Activated CD8-positive, alpha-beta T cell treated with anti-CD3 and anti-CD28 coated beads for 36 hours (primary cell): ENCODE results near the gene UFM1. TPM values are rescaled to one million over a fixed set of nuclear protein-coding genes. Genes with fewer than 3 reads are reported as not detected.
"Not testable (repeated sequence)": the region's sequence is repeated elsewhere in the genome, so short reads cannot be mapped to it uniquely, and the experiment has no call there.

Experiments used
- ATAC-seq: fragments of 200-7000 bp; cut with Tn5 transposase; one replicate; pipeline ENCODE4 v1.10.0; 2021; ENCODE audit warnings: mild to moderate bottlenecking, moderate library complexity
- CTCF ChIA-PET: fragments of 350-600 bp; sonication (Branson Sonifier 250); formaldehyde crosslinking; loops from one replicate; lab custom pipeline; 2021; ENCODE audit warnings: antibody characterized with exemption; lab: Charles Lee
- POLR2A ChIA-PET: fragments of 350-600 bp; sonication (Branson Sonifier 250); formaldehyde crosslinking; loops from one replicate; lab custom pipeline; 2021; ENCODE audit warnings: antibody characterized with exemption; lab: Charles Lee
- DNase-seq: peaks from one replicate; pipeline ENCODE4 v3.0.0-alpha.2; 2020
- H3K27ac Mint-ChIP-seq: one replicate; pipeline ENCODE4 v1.8.0; 2021; ENCODE audit warnings: mild to moderate bottlenecking, mixed read lengths
- H3K27me3 Mint-ChIP-seq: one replicate; pipeline ENCODE4 v1.8.0; 2021; ENCODE audit warnings: mixed read lengths
- H3K36me3 Mint-ChIP-seq: one replicate; pipeline ENCODE4 v1.8.0; 2021; ENCODE audit warnings: low read depth, mixed read lengths
- H3K4me1 Mint-ChIP-seq: one replicate; pipeline ENCODE4 v1.8.0; 2021; ENCODE audit warnings: low read depth, mixed read lengths
- H3K4me3 Mint-ChIP-seq: one replicate; pipeline ENCODE4 v1.8.0; 2021; ENCODE audit warnings: mild to moderate bottlenecking, moderate library complexity, mixed read lengths
- H3K9me3 Mint-ChIP-seq: one replicate; pipeline ENCODE4 v1.8.0; 2021; ENCODE audit warnings: mixed read lengths
- intact Hi-C: fragments of 100-400 bp; cut with micrococcal nuclease; formaldehyde crosslinking; loops from one replicate; pipeline ENCODE4 v1.10.0; 2022
- total RNA-seq, 2 experiments: library from RNA; stranded (reverse); gene quantifications; one replicate each; pipeline ENCODE4 v1.2.3, GENCODE V29; 2021
- TF ChIP-seq, protein P1 (sequence below): fragments of 200-600 bp; IDR thresholded peaks from one replicate; pipeline ENCODE4 v1.8.0; 2022; ENCODE audit warnings: antibody characterized with exemption, mild to moderate bottlenecking

UFM1 gene
- 10 to 100 TPM; 45.6 to 46.2 TPM for total RNA-seq

DNA sequence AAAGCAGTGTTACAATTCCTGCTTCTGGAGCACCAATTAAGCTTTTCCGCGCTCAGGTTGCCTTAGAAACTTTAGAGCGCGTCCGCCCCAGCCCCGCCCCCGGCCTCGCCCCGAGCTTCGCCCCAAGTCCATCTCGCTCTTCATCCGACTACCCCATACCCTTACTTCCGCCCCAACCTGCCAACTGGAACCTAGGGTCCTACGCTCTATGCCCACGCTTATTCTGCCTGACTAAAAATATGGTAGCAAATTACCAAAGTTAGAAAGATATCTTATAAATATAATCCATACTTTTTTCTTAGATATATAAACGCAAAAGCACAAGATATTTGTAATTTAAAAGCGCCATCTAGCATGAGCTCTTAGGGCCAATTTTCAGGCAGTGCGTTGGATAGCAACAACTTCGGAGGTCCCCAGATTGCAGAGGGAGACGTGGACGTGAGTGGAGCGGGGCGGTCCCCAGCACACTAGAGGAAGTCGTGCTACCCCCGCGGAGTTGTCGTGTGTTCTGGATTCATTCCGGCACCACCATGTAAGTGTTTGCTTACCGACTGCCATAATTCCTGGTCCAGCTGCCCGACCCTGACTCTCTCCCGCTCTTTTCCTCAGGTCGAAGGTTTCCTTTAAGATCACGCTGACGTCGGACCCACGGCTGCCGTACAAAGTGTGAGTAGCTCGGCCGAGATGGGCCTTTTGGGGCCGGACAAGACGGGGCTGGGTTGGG, at the start of gene UFM1:
Gene UFM1, plus strand, starts transcription at position 462 of the 724 bp plus-strand sequence. Its CDS starts 69 bp downstream, at position 531.
- ATAC-seq (peak; percentile 93), DNase-seq (peak; percentile 92)
- H3K9me3 Mint-ChIP-seq: no peaks in the 10 kb centered on the region
- POLR2A ChIA-PET: interaction anchor here (0.7 to 1.6 kb wide), 6 partner anchors 9 to 1350 kb away, joined by 3 to 8 read pairs (median 4); partner anchors contain the start of genes ALG5, EXOSC8 and PROSER1
- CTCF ChIA-PET: interaction anchor here (1.4 kb wide), 1 partner anchor 9 kb away, joined by 5 read pairs; no protein-coding TSS in a partner anchor
- peaks cover 36% of the 10 kb centered on the region for H3K4me1 Mint-ChIP-seq
- TF ChIP-seq, protein P1, sequence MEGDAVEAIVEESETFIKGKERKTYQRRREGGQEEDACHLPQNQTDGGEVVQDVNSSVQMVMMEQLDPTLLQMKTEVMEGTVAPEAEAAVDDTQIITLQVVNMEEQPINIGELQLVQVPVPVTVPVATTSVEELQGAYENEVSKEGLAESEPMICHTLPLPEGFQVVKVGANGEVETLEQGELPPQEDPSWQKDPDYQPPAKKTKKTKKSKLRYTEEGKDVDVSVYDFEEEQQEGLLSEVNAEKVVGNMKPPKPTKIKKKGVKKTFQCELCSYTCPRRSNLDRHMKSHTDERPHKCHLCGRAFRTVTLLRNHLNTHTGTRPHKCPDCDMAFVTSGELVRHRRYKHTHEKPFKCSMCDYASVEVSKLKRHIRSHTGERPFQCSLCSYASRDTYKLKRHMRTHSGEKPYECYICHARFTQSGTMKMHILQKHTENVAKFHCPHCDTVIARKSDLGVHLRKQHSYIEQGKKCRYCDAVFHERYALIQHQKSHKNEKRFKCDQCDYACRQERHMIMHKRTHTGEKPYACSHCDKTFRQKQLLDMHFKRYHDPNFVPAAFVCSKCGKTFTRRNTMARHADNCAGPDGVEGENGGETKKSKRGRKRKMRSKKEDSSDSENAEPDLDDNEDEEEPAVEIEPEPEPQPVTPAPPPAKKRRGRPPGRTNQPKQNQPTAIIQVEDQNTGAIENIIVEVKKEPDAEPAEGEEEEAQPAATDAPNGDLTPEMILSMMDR: no peak
- H3K27me3 Mint-ChIP-seq: no peaks in the 10 kb centered on the region
- peaks cover 32% of the 10 kb centered on the region for H3K36me3 Mint-ChIP-seq
- intact Hi-C loops: no loop called here
- peak within 1 kb of the TSS; percentile 100 for H3K27ac Mint-ChIP-seq
- H3K4me3 Mint-ChIP-seq: peak within 1 kb of the TSS; percentile 99

DNA sequence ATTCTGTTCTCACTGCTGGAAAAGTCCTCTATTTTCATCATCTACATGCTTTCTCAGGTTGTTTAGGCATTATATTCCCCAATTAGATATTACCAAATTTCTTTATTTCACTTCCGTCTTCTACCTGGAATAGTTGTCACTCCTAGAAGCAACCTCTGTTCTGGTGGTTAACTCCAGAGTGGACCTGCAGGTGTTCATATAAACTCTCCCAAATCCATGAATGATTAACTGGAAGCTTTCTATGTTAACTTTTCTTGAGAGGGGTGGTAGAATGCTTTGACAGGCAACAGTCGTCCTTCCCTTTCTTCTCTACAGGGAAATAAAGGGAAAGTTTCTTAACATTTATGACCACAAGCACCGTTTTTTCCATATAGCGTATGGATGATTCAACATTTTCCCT, 48.4 kb upstream of the UFM1 start:
- Mint-ChIP-seq H3K27me3 (no peaks in the 10 kb centered on the region), H3K9me3 (no peaks in the 10 kb centered on the region), H3K27ac (no peak overlapping the region), H3K36me3 (no peaks in the 10 kb centered on the region), H3K4me3 (no peak overlapping the region), H3K4me1 (no peaks in the 10 kb centered on the region)
- DNase-seq (no peak), ATAC-seq (no peak)
- ChIA-PET CTCF (no interaction called here), POLR2A (no interaction called here)
- TF ChIP-seq, protein P1: no peak
- intact Hi-C loops: no loop called here

DNA sequence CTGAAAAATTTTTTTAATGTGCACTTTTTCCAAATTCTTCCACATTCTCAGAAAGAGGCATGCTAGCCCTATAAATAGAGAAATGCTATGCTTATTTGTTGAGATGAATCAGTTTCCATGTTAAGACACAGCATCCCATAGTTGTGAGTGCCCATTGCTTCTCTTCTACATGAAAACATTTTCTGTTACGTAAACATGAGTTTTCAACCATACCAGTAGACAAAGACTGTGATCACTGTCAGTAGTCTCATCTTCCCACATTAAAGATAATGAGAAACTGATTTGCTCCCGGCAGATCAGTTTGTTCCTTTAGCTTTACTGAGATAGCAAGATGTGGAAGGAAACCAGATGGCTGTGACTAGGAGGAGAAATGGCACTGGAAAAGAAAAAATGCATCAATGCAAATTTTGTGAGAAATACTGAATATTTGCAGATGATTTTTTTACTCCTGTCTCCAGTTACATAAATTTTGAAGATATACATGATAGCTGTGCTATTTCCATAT, 45.8 kb upstream of the UFM1 start:
- Mint-ChIP-seq H3K36me3 (no peaks in the 10 kb centered on the region), H3K4me3 (no peak overlapping the region), H3K4me1 (no peaks in the 10 kb centered on the region), H3K27ac (no peak overlapping the region), H3K27me3 (peaks cover 1% of the 10 kb centered on the region), H3K9me3 (no peaks in the 10 kb centered on the region)
- DNase-seq (no peak), ATAC-seq (no peak)
- CTCF ChIA-PET: no interaction called here
- POLR2A ChIA-PET: no interaction called here
- intact Hi-C loops: no loop called here
- TF ChIP-seq, protein P1: no peak

DNA sequence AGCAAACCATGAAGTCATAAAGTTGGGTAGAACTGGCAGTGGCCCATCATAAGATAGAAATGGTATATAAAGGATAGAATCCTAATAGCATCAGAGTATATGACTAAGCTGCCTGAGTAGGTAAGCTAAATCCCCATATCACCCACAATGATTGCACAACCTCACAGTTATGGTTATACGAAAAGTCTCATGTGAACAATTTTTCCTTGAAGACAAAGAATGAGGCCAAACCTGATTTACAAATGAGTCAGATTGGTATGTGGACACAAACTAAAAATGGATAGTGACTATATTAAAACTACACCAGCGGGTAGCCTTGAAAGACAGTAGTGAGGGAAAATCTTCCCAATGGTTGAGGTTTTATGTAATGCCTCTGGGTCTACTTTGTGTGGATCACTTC, 40.9 kb upstream of the UFM1 start:
- Mint-ChIP-seq H3K9me3 (no peaks in the 10 kb centered on the region), H3K4me3 (no peak overlapping the region), H3K27ac (no peak overlapping the region), H3K27me3 (peaks cover 1% of the 10 kb centered on the region), H3K36me3 (no peaks in the 10 kb centered on the region), H3K4me1 (no peaks in the 10 kb centered on the region)
- intact Hi-C loops: no loop called here
- ChIA-PET CTCF (no interaction called here), POLR2A (no interaction called here)
- DNase-seq (no peak), ATAC-seq (no peak)
- TF ChIP-seq, protein P1: no peak

DNA sequence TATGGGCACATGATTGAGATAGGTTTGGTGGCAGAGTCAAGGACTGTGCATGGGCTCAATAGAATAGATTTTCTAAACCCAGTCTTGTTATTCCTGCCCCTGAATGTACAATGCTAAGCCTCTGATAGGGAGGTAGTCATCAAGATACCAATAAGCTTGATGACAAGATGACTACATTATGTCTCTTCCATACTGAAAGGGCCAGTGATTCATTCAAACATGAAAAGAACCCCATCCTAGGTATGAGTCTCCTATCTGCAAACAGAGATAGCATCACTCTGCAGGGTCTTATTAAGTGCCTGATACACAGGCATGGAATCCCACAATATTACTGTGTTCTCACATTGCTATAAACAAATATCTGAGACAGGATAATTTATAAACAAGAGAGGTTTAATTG, 40.3 kb upstream of the UFM1 start:
- intact Hi-C loops: no loop called here
- POLR2A ChIA-PET: no interaction called here
- H3K9me3 Mint-ChIP-seq: no peaks in the 10 kb centered on the region
- CTCF ChIA-PET: no interaction called here
- no peaks in the 10 kb centered on the region for H3K4me1 Mint-ChIP-seq
- H3K27me3 Mint-ChIP-seq: peaks cover 1% of the 10 kb centered on the region
- TF ChIP-seq, protein P1: no peak
- DNase-seq: no peak
- no peak for ATAC-seq
- no peak overlapping the region for H3K4me3 Mint-ChIP-seq
- H3K36me3 Mint-ChIP-seq: no peaks in the 10 kb centered on the region
- H3K27ac Mint-ChIP-seq: no peak overlapping the region

DNA sequence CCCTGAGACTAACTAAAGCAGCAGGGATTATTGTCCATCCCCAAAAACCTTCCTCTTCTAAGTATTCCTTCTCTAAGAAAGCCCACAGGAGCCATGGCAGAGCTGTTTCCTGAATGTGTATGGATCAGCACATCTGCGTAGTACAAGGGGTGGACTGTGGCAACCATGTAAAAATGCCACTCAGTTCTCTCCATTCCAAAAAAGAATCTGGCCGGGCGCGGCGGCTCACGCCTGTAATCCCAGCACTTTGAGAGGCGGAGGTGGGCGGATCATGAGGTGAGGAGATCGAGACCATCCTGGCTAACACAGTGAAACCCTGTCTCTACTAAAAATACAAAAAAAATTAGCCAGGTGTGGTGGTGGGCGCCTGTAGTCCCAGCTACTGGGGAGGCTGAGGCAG, 38.5 kb upstream of the UFM1 start:
- H3K9me3 Mint-ChIP-seq, DNase-seq, H3K4me1 Mint-ChIP-seq, H3K4me3 Mint-ChIP-seq, POLR2A ChIA-PET, H3K36me3 Mint-ChIP-seq, intact Hi-C loops, H3K27ac Mint-ChIP-seq, H3K27me3 Mint-ChIP-seq, ATAC-seq, CTCF ChIA-PET: not testable (repeated sequence)
